GM12872 (cell line): Measurements from ENCODE around the gene ELF2.

ENCODE experiments used
- TF ChIP-seq, protein P1 (sequence below): IDR thresholded peaks from 3 replicates; pipeline ENCODE4 v1.5.1; 2011; ENCODE audit warnings: low read depth, mild to moderate bottlenecking, low read length, moderate library complexity; ENCODE audit not compliant: insufficient read depth

The ELF2 gene

DNA sequence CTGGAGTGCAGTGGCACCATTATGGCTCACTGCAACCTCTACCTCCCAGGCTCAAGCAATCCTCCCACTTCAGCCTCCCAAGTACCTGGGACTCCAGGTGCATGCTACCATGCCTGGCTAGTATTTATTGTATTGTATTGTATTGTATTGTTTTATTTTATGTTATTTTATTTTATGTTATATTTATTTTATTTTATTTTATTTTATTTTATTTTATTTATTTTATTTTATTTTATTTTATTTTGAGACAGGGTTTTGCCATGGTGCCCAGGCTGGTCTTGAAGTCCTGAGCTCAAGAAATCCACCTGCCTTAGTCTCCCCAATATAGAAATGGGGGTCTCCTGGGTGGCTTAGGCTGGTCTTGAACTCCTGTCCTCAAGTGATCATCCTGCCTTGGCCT lies 42.6 kb downstream of the ELF2 start:
- TF ChIP-seq, protein P1, sequence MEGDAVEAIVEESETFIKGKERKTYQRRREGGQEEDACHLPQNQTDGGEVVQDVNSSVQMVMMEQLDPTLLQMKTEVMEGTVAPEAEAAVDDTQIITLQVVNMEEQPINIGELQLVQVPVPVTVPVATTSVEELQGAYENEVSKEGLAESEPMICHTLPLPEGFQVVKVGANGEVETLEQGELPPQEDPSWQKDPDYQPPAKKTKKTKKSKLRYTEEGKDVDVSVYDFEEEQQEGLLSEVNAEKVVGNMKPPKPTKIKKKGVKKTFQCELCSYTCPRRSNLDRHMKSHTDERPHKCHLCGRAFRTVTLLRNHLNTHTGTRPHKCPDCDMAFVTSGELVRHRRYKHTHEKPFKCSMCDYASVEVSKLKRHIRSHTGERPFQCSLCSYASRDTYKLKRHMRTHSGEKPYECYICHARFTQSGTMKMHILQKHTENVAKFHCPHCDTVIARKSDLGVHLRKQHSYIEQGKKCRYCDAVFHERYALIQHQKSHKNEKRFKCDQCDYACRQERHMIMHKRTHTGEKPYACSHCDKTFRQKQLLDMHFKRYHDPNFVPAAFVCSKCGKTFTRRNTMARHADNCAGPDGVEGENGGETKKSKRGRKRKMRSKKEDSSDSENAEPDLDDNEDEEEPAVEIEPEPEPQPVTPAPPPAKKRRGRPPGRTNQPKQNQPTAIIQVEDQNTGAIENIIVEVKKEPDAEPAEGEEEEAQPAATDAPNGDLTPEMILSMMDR: no peak

DNA sequence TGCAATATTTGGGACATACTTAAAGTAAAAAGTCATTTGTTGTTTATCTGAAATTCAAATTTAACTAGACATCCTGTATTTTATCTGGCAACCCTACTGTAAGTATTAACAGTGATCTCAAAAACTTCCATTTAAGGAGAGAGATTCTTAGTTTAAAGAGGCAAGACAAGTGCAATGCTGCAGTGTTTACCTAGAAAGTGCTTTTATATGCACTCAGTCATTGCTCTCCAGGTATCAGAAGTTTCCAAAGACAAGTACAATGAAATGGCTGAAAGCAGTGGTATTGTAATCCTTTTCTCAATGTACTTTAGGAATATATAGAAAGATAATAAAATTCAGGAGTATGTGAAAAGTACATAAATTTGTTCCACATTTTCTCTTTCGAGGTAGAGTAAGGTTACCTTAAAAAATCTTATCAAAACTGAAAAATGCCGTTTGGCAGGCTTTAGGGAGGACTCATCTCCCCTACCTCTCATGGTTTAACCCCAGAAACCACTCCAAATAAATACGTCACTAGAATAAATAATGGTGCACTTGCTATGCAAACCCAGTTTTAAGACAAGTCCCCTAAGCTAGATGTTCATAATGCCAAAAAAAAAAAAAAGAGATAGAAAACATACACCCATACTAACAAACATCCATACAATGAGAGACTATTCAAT lies 45.7 kb downstream of the ELF2 start:
- TF ChIP-seq, protein P1: no peak

DNA sequence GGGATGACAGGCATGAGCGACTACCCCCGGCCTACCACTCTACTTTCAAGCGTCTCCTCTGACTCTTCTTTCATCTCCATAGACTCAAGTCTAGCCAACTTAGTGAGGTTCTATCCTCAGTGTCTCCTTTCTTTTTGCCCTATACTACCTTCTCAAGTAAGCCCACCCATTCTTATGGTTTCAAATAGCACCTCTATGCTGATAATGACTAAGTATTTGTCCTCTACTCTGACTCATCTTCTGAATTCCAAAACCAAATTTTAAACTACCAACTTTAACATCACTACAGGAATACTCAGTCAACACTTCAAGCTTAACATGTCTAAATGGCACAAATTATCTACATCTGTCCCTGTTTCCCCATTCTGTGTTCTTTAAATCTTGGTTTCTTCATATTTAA lies 47.8 kb downstream of the ELF2 start:
- TF ChIP-seq, protein P1: no peak

DNA sequence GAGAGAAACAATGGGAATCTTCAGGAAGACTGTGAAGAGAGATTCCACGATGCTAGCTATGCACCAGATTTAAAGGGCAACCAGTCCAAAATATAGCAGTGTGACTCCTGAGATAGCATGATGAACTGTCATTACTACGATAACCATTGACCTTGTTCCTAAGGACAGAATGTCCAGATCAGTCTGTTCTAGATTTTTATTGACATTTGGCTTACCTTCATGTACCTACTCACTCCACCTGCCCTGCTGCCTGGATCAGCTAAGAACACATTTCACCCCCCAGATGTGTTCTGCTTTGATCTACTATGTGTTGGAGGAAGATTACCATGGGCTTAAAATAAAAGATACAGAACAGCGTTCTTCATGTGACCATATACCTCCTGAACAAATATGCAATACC lies 50.1 kb downstream of the ELF2 start:
- TF ChIP-seq, protein P1: no peak

DNA sequence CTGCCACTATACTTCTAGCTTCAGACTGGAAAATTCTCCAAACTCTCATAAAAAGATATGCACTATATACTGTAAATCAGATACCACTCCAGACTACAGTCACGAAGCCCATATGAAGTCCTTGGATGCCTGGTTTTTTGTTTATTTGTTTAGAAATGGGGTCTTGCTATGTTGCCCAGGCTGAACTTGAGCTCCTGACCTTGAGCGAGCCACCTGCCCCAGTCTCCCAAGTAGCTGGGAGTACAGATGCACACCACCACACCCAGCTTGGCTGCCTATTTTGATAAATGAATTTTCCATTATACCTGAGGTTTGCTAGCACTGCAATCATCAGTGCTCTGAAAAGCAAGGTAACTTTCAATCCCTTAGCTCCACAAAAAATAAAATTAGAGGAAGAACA lies 53.1 kb downstream of the ELF2 start:
- TF ChIP-seq, protein P1: no peak

DNA sequence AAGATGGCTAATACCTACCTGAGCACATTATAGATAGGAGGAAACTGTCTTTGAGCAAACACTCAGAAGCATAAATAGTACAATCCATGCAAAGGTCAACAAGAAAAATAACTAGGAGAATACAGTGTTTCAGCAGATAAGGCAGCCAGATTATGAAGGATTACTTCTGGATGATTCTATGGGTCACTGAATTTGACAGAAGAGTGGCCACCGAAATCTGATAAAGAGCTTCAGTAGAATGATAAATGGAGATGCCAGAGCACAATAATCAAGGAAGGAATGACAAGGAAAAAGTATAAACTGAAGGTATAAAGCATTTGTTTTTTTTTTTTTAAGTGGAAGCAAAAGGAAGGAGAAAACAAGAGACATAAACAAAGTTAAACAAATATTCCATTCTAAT lies 58.7 kb downstream of the ELF2 start:
- TF ChIP-seq, protein P1: no peak

DNA sequence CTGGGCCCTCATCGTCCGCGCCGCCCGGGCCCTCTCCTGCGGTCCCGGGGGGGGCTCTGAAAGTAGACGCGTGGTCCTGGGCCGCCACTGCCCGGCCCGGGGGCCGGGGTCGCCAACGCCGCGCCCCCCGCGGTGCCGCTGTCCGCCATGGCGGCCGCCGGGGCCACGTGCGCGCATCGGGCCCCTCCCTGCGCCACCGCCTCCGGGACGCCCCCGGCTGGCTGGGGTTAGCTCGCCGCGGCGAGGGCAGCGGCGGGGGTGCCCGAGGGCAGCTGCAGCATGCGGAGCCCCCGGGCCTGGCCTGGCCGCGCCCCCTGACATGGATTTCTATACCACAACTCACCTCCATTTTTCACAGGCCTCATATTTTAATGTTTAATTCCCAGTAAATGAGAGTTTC lies 61.8 kb downstream of the ELF2 start:
- TF ChIP-seq, protein P1: no peak
